Measurements from ENCODE around the gene RPL7A.
"Not testable (repeated sequence)": the region's sequence is repeated elsewhere in the genome, so short reads cannot be mapped to it uniquely, and the experiment has no call there.

RPL7A gene

DNA sequence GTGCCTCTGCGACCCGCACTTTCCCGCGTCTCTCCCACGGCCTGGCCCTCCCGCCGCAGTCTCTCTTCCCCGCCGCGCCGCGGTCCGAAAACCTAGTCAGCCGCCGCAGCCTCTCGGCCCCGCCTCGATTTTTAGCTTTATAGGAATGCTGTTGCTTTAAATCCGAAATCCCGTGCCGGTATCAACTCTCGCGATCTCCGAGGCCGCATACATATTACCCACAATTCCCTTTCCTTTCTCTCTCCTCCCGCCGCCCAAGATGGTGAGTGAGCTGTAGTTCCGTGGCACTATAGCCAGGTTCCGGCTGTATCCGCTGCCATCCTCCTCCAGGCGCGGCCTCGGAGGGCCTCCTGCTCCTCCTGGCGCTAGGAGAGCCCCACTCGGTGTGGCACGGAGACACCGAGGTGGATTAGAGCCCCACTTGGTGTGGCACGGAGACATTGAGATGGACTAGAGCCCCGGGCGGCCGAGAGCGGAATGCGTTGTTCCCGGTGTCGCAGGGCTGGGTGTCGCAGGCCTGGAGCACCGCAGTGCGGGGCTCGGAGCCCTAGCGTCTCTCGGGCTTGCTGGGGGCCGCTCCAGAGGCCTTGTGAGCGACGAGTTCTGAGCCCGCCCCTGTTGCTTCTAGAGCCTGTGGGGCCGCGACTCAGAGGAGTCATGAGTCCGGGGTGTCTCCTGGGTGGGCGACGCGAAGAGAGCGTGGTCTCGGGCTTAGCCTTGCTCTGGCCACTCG lies at the start of gene RPL7A, which contains the start of gene MED22:
RPL7A (plus strand) TSS at position 234 of the 733 bp plus-strand sequence; CDS start at position 260, 26 bp downstream.
MED22 (minus strand) TSS at position 147 of the 733 bp plus-strand sequence. CDS start 1,469 bp downstream, outside the sequence.
- peak; percentile 95 for TF ChIP-seq MYC (IDR thresholded peaks at IDR 0.05; ENCODE audit: low read depth, low read length)
- TF ChIP-seq POLR2A (IDR thresholded peaks at IDR 0.05; ENCODE audit: extremely low read depth, insufficient read length): peak; percentile 98
- TF ChIP-seq CTCF (IDR thresholded peaks at IDR 0.05; ENCODE audit: low read depth, low read length): no peak
- TF ChIP-seq, protein P1, sequence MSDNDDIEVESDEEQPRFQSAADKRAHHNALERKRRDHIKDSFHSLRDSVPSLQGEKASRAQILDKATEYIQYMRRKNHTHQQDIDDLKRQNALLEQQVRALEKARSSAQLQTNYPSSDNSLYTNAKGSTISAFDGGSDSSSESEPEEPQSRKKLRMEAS (IDR thresholded peaks at IDR 0.05; ENCODE audit: low read depth, low read length): peak; percentile 84
- peak within 1 kb of the TSS; percentile 81 for H3K4me3 ChIP-seq (ENCODE audit: low read depth, low read length)
- peak; percentile 95 for DNase-seq (ENCODE audit: low read depth)

GRCh38 chr9:133299996-133300395 lies 48.0 kb upstream of the RPL7A start:
- DNase-seq (ENCODE audit: low read depth); H3K4me3 ChIP-seq (ENCODE audit: low read depth, low read length): not testable (repeated sequence)

DNA sequence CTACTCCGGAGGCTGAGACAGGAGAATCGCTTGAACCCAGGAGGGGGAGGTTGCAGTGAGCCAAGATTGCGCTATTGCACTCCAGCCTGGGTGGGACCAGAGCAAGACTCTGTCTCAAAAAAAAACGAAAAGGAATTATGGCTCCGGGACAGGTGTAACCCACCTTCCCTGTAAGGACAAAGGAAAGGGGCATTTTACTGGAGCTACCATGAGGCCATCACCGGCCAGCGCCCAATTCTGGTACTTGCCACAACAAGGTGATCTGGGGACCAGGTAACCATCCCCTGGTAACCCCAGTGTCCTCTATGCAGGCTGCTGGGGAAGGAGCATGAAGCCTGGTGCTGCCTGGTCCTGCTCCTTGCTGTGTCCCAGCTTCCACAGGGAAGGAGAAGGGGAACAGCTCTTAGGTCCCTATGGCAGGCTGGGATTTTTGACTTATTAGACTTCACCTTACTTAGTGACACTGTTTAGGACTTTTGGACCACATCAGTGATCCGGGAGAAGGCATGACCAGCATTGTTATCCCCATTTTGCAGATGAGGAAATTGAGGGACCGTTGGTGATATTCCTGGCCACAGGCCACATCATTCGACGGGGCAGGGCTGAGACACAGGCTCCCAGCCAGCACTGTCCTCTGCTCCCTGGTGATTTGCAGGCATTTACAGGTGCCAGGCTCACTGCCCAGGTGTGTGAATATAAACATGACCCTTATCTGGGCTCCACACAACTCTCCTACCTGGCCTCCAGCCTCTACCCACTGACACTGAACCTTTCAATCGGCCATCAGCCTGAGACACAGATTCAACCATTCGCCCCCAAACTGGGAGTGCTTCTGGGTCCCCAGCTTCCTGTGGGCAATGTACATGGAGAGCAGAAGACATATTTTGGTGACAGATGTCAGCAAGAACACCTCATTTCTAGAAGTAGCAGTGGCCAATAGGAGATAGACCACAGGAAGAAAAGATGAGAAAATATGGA lies 46.5 kb upstream of the RPL7A start:
- H3K4me3 ChIP-seq (ENCODE audit: low read depth, low read length): no peak overlapping the region
- TF ChIP-seq POLR2A (IDR thresholded peaks at IDR 0.05; ENCODE audit: extremely low read depth, insufficient read length): no peak
- TF ChIP-seq MYC (IDR thresholded peaks at IDR 0.05; ENCODE audit: low read depth, low read length): no peak
- TF ChIP-seq, protein P1 (IDR thresholded peaks at IDR 0.05; ENCODE audit: low read depth, low read length): no peak
- TF ChIP-seq CTCF (IDR thresholded peaks at IDR 0.05; ENCODE audit: low read depth, low read length): no peak

DNA sequence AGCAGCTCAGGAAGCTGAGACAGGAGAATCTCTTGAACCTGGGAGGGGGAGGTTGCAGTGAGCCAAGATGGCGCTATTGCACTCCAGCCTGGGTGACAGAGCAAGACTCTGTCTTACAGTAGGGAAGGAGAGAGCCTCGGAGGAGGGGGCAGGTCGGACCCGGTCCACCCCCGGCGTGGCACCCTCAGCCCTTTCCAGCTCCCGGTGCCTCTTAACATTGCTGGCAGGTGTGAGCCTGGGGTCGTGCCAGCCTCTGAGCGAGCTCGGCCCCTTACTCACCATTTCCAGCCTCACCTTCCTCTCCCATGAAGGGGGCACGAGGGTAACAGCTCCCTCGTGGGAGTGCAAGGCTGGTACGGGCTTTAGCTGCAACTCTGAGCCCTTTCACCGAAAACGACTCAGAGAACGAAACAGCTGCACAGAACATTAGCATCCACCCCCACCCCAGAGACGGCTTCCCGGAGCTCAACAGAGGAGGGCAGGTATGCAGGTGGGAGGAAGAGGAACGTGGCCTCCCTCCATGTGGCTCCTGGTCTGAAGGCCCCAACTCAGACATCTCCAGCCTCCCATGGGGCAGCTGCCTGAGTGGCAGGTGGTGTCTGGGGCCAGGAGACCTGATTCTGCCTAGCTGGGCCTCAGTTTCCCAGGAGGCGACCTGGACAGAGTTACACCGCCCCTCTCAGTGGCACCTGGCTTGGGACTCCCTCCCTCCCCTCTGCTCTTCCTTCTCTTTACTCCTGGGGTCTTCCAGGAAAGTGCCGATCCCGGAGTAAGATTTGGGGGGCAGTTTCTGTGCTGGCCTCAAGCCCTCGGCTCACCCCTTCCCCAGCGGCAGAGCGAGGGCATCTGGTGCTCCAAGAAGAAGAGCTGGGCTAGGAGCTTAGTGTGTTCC lies 44.5 kb upstream of the RPL7A start:
- H3K4me3 ChIP-seq (ENCODE audit: low read depth, low read length): no peak overlapping the region
- DNase-seq (ENCODE audit: low read depth): no peak
- TF ChIP-seq CTCF (IDR thresholded peaks at IDR 0.05; ENCODE audit: low read depth, low read length): no peak
- no peak for TF ChIP-seq POLR2A (IDR thresholded peaks at IDR 0.05; ENCODE audit: extremely low read depth, insufficient read length)
- TF ChIP-seq MYC (IDR thresholded peaks at IDR 0.05; ENCODE audit: low read depth, low read length): no peak
- TF ChIP-seq, protein P1 (IDR thresholded peaks at IDR 0.05; ENCODE audit: low read depth, low read length): no peak

More for the DNA sequence above, 46.5 kb upstream of the RPL7A start:
- no peak for DNase-seq (ENCODE audit: low read depth)

DNA sequence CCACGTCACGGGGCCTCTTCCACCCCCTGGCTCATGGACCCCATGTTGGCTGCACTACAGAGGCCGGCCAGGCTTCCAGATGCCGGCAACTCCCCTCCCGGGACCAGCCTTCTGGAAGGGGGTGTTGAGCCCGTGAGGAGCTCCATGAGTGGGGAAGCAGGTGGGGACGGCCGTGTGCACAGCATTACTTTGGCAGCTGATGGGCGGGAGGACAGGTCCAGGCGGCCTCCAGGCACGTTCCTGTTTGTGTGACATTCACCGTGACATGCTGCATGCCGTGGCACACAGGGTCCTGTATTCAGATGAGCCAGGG lies 43.9 kb upstream of the RPL7A start:
- H3K4me3 ChIP-seq (ENCODE audit: low read depth, low read length): no peak overlapping the region
- no peak for DNase-seq (ENCODE audit: low read depth)
- no peak for TF ChIP-seq CTCF (IDR thresholded peaks at IDR 0.05; ENCODE audit: low read depth, low read length)
- TF ChIP-seq MYC (IDR thresholded peaks at IDR 0.05; ENCODE audit: low read depth, low read length): no peak
- no peak for TF ChIP-seq POLR2A (IDR thresholded peaks at IDR 0.05; ENCODE audit: extremely low read depth, insufficient read length)
- TF ChIP-seq, protein P1 (IDR thresholded peaks at IDR 0.05; ENCODE audit: low read depth, low read length): no peak
